Smooth muscle cell (in vitro differentiated cells): Measurements from ENCODE around the gene SMARCA1. TPM values are rescaled to one million over a fixed set of nuclear protein-coding genes. Genes with fewer than 3 reads are reported as not detected.

ENCODE experiments used
- DNase-seq: peaks from one replicate; lab custom pipeline; 2025; ENCODE audit not compliant: unreplicated experiment; lab: John Stamatoyannopoulos, UW
- H2AFZ ChIP-seq: fragments of 200-600 bp; sonication (generic); 2 replicates; pipeline ENCODE4 v1.6.0; 2016; ENCODE audit warnings: antibody characterized with exemption, low read depth, mild to moderate bottlenecking
- H3F3A ChIP-seq: fragments of 200-600 bp; sonication (generic); 2 replicates; pipeline ENCODE4 v1.6.0; 2017; ENCODE audit warnings: antibody characterized with exemption, low read depth
- H3K27ac ChIP-seq: fragments of 200-600 bp; sonication (generic); 2 replicates; pipeline ENCODE4 v1.5.1; 2016; ENCODE audit warnings: low read depth, mild to moderate bottlenecking
- H3K27me3 ChIP-seq: fragments of 200-600 bp; sonication (generic); 2 replicates; pipeline ENCODE4 v1.6.1; 2016; ENCODE audit warnings: low read depth, mild to moderate bottlenecking
- H3K36me3 ChIP-seq: fragments of 200-600 bp; sonication (generic); 2 replicates; pipeline ENCODE4 v1.5.1; 2016; ENCODE audit warnings: low read depth
- H3K4me1 ChIP-seq: fragments of 200-600 bp; sonication (generic); 2 replicates; pipeline ENCODE4 v1.5.1; 2016; ENCODE audit warnings: low read depth
- H3K4me2 ChIP-seq: fragments of 200-600 bp; sonication (generic); 2 replicates; pipeline ENCODE4 v1.6.0; 2016; ENCODE audit warnings: mild to moderate bottlenecking
- H3K4me3 ChIP-seq: fragments of 200-600 bp; sonication (generic); 2 replicates; pipeline ENCODE4 v1.5.1; 2016; ENCODE audit warnings: mild to moderate bottlenecking
- H3K79me2 ChIP-seq: fragments of 200-600 bp; sonication (generic); 2 replicates; pipeline ENCODE4 v1.6.0; 2016; ENCODE audit warnings: low read depth, mild to moderate bottlenecking
- H3K9ac ChIP-seq: fragments of 200-600 bp; sonication (generic); 2 replicates; pipeline ENCODE4 v1.6.0; 2016; ENCODE audit warnings: low read depth
- H3K9me3 ChIP-seq: fragments of 200-600 bp; sonication (generic); replicated peaks from 2 replicates; pipeline ENCODE4 v1.5.1; 2016; ENCODE audit warnings: low read depth
- H4K20me1 ChIP-seq: fragments of 200-600 bp; sonication (generic); 2 replicates; pipeline ENCODE4 v1.6.0; 2016; ENCODE audit warnings: low read depth
- WGBS: methylation state at CpG from one replicate; pipeline ENCODE4 v1.1.7; 2016; ENCODE audit warnings: low lambda C conversion rate; 5-methylcytosine and 5-hydroxymethylcytosine counted together
- polyA plus RNA-seq: library from polyadenylated mRNA; unstranded; fragments of >200 nt; fragmentation: Nextera tagmentation; extraction: Ambion mirVana; gene quantifications from 2 replicates; pipeline ENCODE4 v1.2.1, GENCODE V29; 2016
- total RNA-seq: library from RNA; depleted of rRNA; stranded (reverse); fragments of >200 nt; gene quantifications from 2 replicates; pipeline ENCODE4 v1.2.3, GENCODE V29; 2014
- TF ChIP-seq, protein P1 (sequence below): fragments of 200-600 bp; sonication (generic); IDR thresholded peaks from 2 replicates; pipeline ENCODE4 v1.5.1; 2017; ENCODE audit warnings: borderline replicate concordance, mild to moderate bottlenecking, antibody characterized with exemption; ENCODE audit not compliant: insufficient read depth, poor library complexity, severe bottlenecking

Gene SMARCA1
- total and polyA plus RNA-seq, 2 experiments from 2014 or later: 60.9 to 91.5 TPM

- H3K27me3 ChIP-seq: no peaks in the 10 kb centered on the region
- no peaks in the 10 kb centered on the region for H3F3A ChIP-seq
- peaks cover 20% of the 10 kb centered on the region for H4K20me1 ChIP-seq
- H3K27ac ChIP-seq: no peak overlapping the region
- H3K9me3 ChIP-seq: no peaks in the 10 kb centered on the region
- no peak overlapping the region for H3K9ac ChIP-seq
- WGBS: 77% methylated on average over 4 of the region's 4 CpGs
- DNase-seq: no peak
- no peak overlapping the region for H3K4me2 ChIP-seq
- H3K79me2 ChIP-seq: peaks cover 20% of the 10 kb centered on the region
- H3K36me3 ChIP-seq: no peaks in the 10 kb centered on the region
- H3K4me1 ChIP-seq: no peaks in the 10 kb centered on the region
- no peak overlapping the region for H2AFZ ChIP-seq
- no peak overlapping the region for H3K4me3 ChIP-seq
- TF ChIP-seq, protein P1, sequence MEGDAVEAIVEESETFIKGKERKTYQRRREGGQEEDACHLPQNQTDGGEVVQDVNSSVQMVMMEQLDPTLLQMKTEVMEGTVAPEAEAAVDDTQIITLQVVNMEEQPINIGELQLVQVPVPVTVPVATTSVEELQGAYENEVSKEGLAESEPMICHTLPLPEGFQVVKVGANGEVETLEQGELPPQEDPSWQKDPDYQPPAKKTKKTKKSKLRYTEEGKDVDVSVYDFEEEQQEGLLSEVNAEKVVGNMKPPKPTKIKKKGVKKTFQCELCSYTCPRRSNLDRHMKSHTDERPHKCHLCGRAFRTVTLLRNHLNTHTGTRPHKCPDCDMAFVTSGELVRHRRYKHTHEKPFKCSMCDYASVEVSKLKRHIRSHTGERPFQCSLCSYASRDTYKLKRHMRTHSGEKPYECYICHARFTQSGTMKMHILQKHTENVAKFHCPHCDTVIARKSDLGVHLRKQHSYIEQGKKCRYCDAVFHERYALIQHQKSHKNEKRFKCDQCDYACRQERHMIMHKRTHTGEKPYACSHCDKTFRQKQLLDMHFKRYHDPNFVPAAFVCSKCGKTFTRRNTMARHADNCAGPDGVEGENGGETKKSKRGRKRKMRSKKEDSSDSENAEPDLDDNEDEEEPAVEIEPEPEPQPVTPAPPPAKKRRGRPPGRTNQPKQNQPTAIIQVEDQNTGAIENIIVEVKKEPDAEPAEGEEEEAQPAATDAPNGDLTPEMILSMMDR: no peak
Observed at GRCh38 chrX:129525162-129525561, 1.9 kb upstream of the SMARCA1 start.

- Histone ChIP-seq H3K4me2 (no peak overlapping the region), H4K20me1 (peaks cover 28% of the 10 kb centered on the region), H3K9me3 (no peaks in the 10 kb centered on the region), H3K79me2 (peaks cover 28% of the 10 kb centered on the region), H3K4me3 (no peak overlapping the region), H3K27ac (no peak overlapping the region), H3F3A (no peaks in the 10 kb centered on the region), H3K9ac (no peak overlapping the region), H2AFZ (no peak overlapping the region), H3K27me3 (no peaks in the 10 kb centered on the region), H3K36me3 (no peaks in the 10 kb centered on the region), H3K4me1 (no peaks in the 10 kb centered on the region)
- no peak for DNase-seq
- WGBS: 78% methylated on average over 3 of the region's 3 CpGs
- TF ChIP-seq, protein P1: no peak
Observed at GRCh38 chrX:129524250-129524850, 1.1 kb upstream of the SMARCA1 start.

DNA sequence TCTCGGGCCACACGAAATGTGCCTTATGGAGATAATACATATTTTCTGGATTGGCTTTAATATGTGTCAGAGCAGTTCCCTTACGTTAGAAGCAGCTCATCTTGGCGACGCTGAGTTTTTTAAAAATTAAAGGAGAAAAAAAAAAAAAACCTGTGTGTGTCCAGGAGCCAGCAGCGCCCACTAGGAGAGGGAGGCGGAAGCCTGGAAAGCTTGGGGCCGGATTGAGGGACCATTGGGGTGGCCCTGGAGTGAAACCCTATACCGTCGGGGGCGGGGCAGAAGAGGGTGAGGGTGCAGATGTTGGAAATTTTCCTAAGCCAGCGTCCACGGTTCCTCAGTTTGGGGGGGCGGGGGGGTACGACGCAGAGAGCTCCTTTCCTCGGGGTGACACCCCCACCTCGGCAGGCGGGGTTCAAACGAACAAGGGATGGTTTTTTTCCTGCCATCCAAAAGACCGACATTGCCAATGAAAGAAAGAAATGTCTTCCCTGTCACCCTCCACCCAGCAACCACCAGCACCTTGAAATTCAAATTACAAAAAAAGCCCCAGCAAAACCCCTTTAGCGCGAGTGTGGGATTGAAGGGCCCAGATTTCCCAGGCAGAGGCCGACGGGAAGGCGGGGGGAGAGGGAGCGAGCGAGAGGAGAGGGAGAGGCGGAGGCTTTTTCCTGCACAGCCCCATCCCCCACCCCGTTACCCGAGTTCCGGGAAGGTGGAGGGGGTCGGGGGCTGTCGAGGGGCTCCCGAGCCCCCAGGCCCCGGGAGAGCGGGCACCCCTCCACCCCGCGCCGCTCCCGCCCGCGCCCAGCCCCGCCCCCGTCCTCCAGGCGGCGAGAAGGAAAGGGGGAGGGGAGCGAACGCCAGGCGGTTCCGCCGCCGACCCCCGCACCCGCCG is 859 bp downstream of the SMARCA1 start:
- Histone ChIP-seq H2AFZ (no peak overlapping the region), H3K4me2 (peak overlapping the region; percentile 83), H3K9ac (peak overlapping the region; percentile 84), H3K9me3 (no peaks in the 10 kb centered on the region), H3K79me2 (peaks cover 47% of the 10 kb centered on the region), H3K27ac (peak overlapping the region; percentile 81), H4K20me1 (peaks cover 47% of the 10 kb centered on the region), H3K4me3 (peak overlapping the region; percentile 78), H3K4me1 (no peaks in the 10 kb centered on the region), H3K36me3 (no peaks in the 10 kb centered on the region), H3F3A (no peaks in the 10 kb centered on the region), H3K27me3 (no peaks in the 10 kb centered on the region)
- WGBS: 49% methylated on average over 23 of the region's 56 CpGs
- DNase-seq: peak; percentile 13
- TF ChIP-seq, protein P1: no peak
